ENCODE results near the gene EGFL7. TPM values are rescaled to one million over a fixed set of nuclear protein-coding genes. Genes with fewer than 3 reads are reported as not detected.

The EGFL7 gene
- total and polyA plus RNA-seq, 10 of the 15 experiments (the other 5 are each of a cell fraction or from before 2014, with no cell fraction given), result 0.06 to 0.46 (median 0.19) TPM; not detected in 5

DNA sequence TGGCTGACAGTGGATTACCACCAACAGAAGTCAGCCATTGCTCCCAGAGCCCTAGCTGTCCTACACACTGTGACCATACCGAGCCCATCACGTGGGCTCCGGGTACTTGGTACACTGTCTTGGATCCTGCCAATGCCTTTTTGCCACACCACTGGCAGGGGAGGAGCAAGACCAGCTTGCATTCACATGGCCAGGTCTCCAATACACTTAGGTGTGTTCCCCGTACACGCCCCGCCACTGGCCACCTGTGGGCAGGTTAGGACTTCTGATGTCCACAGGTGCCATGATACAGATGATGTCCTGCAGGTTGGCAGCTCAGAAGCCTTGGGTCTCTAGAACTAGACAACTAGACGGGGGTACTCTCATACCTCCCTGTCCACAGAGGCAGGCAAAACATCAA lies 44.3 kb downstream of the EGFL7 start (continued):
- TF ChIP-seq, protein P1, sequence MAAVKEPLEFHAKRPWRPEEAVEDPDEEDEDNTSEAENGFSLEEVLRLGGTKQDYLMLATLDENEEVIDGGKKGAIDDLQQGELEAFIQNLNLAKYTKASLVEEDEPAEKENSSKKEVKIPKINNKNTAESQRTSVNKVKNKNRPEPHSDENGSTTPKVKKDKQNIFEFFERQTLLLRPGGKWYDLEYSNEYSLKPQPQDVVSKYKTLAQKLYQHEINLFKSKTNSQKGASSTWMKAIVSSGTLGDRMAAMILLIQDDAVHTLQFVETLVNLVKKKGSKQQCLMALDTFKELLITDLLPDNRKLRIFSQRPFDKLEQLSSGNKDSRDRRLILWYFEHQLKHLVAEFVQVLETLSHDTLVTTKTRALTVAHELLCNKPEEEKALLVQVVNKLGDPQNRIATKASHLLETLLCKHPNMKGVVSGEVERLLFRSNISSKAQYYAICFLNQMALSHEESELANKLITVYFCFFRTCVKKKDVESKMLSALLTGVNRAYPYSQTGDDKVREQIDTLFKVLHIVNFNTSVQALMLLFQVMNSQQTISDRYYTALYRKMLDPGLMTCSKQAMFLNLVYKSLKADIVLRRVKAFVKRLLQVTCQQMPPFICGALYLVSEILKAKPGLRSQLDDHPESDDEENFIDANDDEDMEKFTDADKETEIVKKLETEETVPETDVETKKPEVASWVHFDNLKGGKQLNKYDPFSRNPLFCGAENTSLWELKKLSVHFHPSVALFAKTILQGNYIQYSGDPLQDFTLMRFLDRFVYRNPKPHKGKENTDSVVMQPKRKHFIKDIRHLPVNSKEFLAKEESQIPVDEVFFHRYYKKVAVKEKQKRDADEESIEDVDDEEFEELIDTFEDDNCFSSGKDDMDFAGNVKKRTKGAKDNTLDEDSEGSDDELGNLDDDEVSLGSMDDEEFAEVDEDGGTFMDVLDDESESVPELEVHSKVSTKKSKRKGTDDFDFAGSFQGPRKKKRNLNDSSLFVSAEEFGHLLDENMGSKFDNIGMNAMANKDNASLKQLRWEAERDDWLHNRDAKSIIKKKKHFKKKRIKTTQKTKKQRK (IDR thresholded peaks at IDR 0.05; ENCODE audit: low read depth, low read length), result no peak
- TF ChIP-seq RFX5 (IDR thresholded peaks at IDR 0.05; ENCODE audit: low read depth, low read length), result no peak
- TF ChIP-seq ZNF207 (IDR thresholded peaks at IDR 0.05; ENCODE audit: borderline replicate concordance), result no peak

DNA sequence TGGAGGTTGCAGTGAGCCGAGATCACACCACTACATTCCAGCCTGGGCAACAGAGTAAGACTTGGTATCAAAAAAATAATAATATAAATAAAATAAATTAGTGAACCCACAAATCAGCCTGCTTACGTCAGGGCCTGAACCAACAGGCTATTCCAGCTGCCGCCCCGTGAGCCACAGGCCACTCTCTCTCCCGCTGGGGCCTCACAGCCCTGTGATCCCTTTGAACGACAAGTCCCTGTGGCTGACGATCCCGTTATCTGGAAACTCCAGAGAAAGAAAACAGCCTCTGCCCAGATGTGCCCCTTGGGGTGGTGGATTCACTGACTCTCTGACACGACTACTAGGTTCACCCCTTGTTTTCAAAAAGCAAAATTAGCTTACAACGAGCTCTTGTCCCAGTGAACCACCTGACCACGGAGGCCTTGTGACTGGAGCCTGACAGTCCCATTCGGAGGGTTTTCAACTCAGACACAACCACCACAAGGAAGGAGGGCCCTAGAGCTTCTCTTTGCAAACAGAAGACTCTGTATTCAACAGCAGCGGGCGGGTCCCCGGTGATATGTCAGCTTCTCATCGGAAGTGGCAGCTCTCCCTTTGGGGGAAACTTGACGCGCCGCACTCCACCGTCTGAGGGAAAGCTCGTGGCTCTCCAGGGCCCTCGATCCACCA lies 45.3 kb downstream of the EGFL7 start:
- no peak for TF ChIP-seq RB1 (IDR thresholded peaks at IDR 0.05; ENCODE audit: borderline replicate concordance)
- TF ChIP-seq, protein P2, sequence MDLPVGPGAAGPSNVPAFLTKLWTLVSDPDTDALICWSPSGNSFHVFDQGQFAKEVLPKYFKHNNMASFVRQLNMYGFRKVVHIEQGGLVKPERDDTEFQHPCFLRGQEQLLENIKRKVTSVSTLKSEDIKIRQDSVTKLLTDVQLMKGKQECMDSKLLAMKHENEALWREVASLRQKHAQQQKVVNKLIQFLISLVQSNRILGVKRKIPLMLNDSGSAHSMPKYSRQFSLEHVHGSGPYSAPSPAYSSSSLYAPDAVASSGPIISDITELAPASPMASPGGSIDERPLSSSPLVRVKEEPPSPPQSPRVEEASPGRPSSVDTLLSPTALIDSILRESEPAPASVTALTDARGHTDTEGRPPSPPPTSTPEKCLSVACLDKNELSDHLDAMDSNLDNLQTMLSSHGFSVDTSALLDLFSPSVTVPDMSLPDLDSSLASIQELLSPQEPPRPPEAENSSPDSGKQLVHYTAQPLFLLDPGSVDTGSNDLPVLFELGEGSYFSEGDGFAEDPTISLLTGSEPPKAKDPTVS (IDR thresholded peaks at IDR 0.05; ENCODE audit: low read depth, low read length), result no peak
- TF ChIP-seq MEF2A (IDR thresholded peaks at IDR 0.05; ENCODE audit: insufficient read depth, low read depth, low read length), result no peak
- no peak for TF ChIP-seq ZBED1 (IDR thresholded peaks at IDR 0.05; ENCODE audit: borderline replicate concordance)
- no peak for TF ChIP-seq RUNX3 (IDR thresholded peaks at IDR 0.05; ENCODE audit: low read length)
- TF ChIP-seq NFIC (IDR thresholded peaks at IDR 0.05; ENCODE audit: low read depth, low read length), result no peak
- TF ChIP-seq CBX3 (IDR thresholded peaks at IDR 0.05; ENCODE audit: borderline replicate concordance, low read depth), result no peak
- TF ChIP-seq SREBF2 (IDR thresholded peaks at IDR 0.05; ENCODE audit: low read length), result no peak
- ChIA-PET RAD21 (ENCODE audit: unreplicated experiment) (no interaction called here), CTCF (interaction anchor here (0.7 to 0.9 kb wide), 2 partner anchors 19 to 327 kb away, joined by 3 read pairs; no protein-coding TSS in a partner anchor), SMC1A (ENCODE audit: uncharacterized antibody, unreplicated experiment) (no interaction called here), POLR2A (no interaction called here)
- peaks cover 0 to 4% of the 10 kb centered on the region in 2 experiments; a peak in 3 of 4 replicates for H3K27me3 ChIP-seq (replicated peaks in 1 of 2; ENCODE audit: control insufficient read depth in 2 of 2, insufficient read depth in 2 of 2, low read length in 1 of 2)
- 47% methylated on average over 22 of the region's 22 CpGs for WGBS (ENCODE audit: insufficient coverage, insufficient replicate concordance, low lambda C conversion rate, missing lambda C conversion rate)
- no peaks in the 10 kb centered on the region for H3K9me3 ChIP-seq (replicated peaks; ENCODE audit: control insufficient read depth, insufficient read depth, low read length)
- no peak for FAIRE-seq
- ATAC-seq, result no peak
- no peaks in the 10 kb centered on the region for H4K20me1 ChIP-seq (ENCODE audit: control insufficient read depth, insufficient read depth)
- no peak overlapping the region for H3K9ac ChIP-seq (ENCODE audit: control insufficient read depth, insufficient read depth, low read length)
- no peak overlapping the region for H3K27ac ChIP-seq (ENCODE audit: control insufficient read depth, insufficient read depth)
- in situ Hi-C loops (cut with MboI) (no loop called here), intact Hi-C loops (cut with micrococcal nuclease; ENCODE audit: unreplicated experiment) (no loop called here)
- peaks cover 4% of the 10 kb centered on the region; the same call in 1 of the 2 replicates for H3K4me1 ChIP-seq (ENCODE audit: control insufficient read depth, insufficient read depth, low read length)
- no peak overlapping the region for H3K4me3 ChIP-seq
- no peak overlapping the region for H2AFZ ChIP-seq (ENCODE audit: control insufficient read depth, low read depth, low read length)
- H3K4me2 ChIP-seq (ENCODE audit: control insufficient read depth, insufficient read depth), result no peak overlapping the region
- no peak for DNase-seq (ENCODE audit: low read depth, low spot score)
- no peaks in the 10 kb centered on the region for H3K36me3 ChIP-seq (ENCODE audit: control insufficient read depth in 2 of 2, insufficient read depth in 2 of 2, low read length in 1 of 2)
- H3K79me2 ChIP-seq (ENCODE audit: control insufficient read depth, insufficient read depth, low read length), result no peaks in the 10 kb centered on the region
- BruUV-seq (replicated peaks), result no TSS peak

All from GM12878 (cell line).